Measurements from ENCODE around the gene TMEM147.

The TMEM147 gene

DNA sequence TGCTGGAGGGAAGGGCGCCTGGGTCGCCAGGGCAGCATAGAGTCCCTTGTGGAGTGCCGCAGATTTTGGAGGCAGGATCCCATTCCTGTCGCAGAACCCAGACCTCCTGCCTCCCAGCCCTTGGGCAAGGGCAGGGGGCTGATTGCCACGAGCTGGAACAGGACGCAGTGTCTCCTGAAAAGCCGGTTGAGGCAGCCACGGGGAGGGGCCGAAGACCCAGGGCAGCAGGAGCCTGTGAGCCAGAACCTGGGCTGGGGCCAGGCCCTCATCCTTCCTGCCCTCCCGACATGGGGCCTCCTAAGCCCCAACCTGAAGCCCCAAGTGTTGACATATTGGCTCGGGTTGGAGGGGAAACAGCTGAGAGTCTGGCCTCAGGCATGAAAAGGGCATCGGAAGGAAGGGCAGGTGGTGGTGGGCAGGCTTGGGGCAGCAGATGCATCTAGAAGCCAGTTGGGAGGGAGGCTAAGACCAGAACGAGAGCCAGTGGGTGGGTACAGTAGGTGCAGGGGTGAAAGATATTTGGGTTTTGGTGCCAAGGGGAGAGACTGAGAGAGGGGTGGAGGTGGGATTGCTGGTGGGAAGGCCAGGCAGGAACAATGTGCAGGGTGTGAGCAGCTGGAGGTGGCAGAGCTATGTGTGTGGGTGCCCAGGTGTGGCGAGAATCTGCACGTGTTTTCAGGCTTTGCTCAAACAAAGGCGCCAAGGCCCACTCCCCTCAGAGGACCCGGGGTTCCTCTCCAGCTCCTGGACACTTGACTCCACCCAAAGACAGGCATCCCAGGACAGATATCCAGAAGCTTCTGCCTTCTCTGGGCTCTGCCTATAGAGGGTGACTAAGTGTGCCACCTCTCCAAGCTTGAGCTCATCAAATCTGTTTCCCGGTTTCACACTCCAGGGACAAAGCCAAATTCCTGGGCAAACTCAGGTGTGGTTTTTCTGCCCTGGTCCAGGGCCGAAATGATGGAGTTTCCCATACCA, 15.9 kb upstream of the TMEM147 start:
- no peak for DNase-seq (ENCODE audit: insufficient read length, low spot score)
- TF ChIP-seq, protein P1, sequence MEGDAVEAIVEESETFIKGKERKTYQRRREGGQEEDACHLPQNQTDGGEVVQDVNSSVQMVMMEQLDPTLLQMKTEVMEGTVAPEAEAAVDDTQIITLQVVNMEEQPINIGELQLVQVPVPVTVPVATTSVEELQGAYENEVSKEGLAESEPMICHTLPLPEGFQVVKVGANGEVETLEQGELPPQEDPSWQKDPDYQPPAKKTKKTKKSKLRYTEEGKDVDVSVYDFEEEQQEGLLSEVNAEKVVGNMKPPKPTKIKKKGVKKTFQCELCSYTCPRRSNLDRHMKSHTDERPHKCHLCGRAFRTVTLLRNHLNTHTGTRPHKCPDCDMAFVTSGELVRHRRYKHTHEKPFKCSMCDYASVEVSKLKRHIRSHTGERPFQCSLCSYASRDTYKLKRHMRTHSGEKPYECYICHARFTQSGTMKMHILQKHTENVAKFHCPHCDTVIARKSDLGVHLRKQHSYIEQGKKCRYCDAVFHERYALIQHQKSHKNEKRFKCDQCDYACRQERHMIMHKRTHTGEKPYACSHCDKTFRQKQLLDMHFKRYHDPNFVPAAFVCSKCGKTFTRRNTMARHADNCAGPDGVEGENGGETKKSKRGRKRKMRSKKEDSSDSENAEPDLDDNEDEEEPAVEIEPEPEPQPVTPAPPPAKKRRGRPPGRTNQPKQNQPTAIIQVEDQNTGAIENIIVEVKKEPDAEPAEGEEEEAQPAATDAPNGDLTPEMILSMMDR (IDR thresholded peaks at IDR 0.05; ENCODE audit: insufficient read depth, missing control alignments), result no peak
- no peak for FAIRE-seq

DNA sequence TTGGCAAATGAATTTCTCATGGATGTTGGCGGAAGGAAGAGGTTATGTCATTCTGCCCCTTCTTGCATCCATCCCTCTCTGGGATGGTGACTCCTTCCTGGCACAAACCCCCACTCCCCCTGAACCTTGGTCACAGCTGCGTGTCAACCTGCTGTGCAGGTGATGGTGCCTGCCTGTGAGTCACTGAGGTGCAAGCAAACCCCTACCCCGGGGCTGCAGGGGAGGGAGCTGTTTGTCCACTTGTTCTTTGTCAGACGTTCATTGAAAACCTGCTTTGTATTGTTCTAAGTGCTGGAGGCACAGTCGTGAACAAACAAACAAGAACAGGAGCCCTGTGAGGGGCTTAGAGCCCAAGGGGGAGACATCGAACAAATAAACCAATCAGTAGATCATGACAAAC, 14.1 kb upstream of the TMEM147 start:
- FAIRE-seq, result no peak
- TF ChIP-seq, protein P1 (IDR thresholded peaks at IDR 0.05; ENCODE audit: insufficient read depth, missing control alignments), result no peak
- no peak for DNase-seq (ENCODE audit: insufficient read length, low spot score)

DNA sequence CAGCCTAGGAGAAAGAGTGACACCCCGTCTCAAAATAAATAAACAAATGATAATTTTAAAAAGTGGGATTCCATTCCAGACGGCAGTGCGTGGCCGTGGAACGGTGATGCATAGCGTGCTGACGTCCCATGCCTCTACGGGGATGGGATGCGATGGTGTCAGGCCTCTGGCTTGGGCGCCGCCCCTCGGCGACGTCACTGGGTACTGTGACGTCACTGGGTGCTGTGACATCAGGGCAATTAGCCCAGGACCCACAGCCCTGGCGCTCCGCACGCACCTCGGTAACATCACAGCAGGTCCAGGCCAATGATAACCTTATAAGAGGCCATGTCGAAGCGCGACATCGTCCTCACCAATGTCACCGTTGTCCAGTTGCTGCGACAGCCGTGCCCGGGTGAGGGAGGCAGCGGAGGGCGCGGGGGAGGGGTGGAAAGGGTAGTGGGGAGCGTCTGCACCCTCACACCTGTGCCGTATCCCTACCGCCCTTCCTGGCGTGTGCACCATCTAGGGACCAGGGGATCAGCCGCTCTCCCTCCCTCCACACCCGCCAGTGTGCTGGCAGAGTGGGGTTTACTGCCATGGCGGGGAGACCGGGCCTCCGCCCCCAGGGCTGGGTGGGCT, 12.1 kb upstream of the TMEM147 start, which contains the start of gene GAPDHS:
TSS of gene GAPDHS (plus strand) at position 256 of the 621 bp plus-strand sequence. CDS start at position 328, 72 bp downstream.
- TF ChIP-seq, protein P1 (IDR thresholded peaks at IDR 0.05; ENCODE audit: insufficient read depth, missing control alignments), result no peak
- DNase-seq (ENCODE audit: insufficient read length, low spot score) (no peak), FAIRE-seq (no peak)

DNA sequence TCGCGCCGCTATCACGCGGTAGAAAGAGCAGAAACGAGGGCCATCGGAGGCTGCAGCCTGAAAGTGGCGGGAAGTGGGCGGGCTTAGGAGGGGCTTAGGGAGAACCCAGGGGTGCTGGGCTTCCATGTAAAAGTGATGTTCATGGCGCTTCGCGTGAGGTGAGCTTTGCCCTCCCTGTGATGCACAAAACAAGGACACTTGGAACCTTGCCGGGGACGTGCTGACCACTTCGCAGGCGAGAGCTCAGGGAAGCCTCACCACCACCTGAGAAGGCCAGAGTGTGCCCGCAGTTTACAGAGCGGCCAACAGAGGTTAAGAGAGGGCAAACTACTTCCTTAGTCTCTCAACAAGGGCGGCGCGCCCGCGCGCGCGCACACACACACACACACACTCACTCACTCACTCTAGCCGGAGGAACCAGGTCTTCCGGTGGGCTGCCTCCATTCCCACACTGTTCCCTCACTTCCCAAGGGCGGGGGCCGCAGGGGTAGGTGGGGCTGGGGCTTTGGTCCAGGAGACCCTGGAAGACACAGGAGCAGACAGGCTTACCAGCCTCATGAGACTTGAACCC, 11.5 kb upstream of the TMEM147 start:
- no peak for FAIRE-seq
- DNase-seq (ENCODE audit: insufficient read length, low spot score), result no peak
- TF ChIP-seq, protein P1 (IDR thresholded peaks at IDR 0.05; ENCODE audit: insufficient read depth, missing control alignments), result no peak

DNA sequence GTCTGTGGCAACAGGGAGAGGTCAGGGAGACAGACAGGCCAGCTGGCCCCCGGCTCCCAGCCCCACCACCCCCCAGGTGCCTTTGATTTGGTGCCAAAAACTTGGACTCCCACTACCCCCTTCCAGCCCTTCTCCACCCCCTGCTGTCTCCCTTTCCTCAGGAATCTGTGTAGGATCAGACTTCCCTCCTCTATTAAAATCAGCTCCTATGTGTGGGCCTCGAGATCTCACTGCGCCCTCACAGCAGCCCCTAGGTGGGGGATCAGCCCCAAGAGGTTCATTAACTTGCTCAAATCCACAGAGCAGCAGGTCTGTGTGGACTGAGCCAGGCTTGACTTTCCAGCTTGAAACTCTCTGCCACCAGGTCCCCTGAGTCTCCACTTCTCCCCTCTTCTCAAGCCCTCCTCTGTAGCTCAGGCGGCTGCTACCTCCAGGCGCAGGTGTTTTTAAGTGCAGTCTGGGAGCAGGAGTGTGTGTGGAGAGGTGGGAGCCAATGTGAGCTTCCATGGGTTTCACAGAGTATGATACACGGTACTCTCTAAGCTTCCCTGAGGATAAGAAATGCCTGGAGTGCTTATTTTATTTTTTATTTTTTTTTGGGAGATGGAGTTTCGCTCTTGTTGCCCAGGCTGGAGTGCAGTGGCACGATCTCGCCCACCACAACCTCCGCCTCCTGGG, 10.5 kb upstream of the TMEM147 start:
- FAIRE-seq, result no peak
- TF ChIP-seq, protein P1 (IDR thresholded peaks at IDR 0.05; ENCODE audit: insufficient read depth, missing control alignments), result no peak
- no peak for DNase-seq (ENCODE audit: insufficient read length, low spot score)

DNA sequence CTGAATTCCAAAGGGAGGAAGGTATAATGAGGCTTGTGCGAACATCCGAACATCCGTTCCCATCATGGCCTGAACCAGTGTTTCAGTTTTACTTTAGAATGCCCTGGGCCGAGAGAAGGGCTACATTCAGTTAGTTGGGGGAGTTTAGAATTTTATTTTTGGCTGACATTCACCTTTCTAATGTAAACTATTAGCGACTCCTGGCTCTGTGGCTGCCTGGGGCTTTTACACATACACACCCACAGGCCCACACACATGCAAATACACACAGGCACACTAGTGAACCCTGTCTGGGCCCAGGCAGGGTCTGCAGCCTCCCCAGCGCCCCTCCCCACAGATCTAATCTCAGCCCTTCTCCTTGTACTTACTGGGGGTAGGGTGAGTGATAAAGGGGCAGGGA, 6.1 kb upstream of the TMEM147 start:
- TF ChIP-seq, protein P1 (IDR thresholded peaks at IDR 0.05; ENCODE audit: insufficient read depth, missing control alignments), result no peak
- DNase-seq (ENCODE audit: insufficient read length, low spot score), result no peak
- no peak for FAIRE-seq
